ENCODE data around the gene ISOC1. TPM values are rescaled to one million over a fixed set of nuclear protein-coding genes. Genes with fewer than 3 reads are reported as not detected.

Gene ISOC1
- polyA plus RNA-seq (2013, experiment 1 of 2): 20.4 TPM
- 19.9 TPM for polyA plus RNA-seq (2013, experiment 2 of 2)

GRCh38 chr5:129094087-129094923 lies at the start of gene ISOC1:
Gene ISOC1, plus strand, starts transcription at chr5:129094749. Its CDS starts 18 bp downstream, at chr5:129094767.
- H2BK120ac ChIP-seq (ENCODE audit: low read depth, low read length): peak within 1 kb of the TSS; percentile 87
- H3K4ac ChIP-seq (ENCODE audit: low read length): no peak within 1 kb of the TSS
- peaks cover 4 to 11% of the 10 kb centered on the region in 2 donors for H3K4me1 ChIP-seq (ENCODE audit: control insufficient read depth in 2 of 2, insufficient read depth in 1 of 2, low read depth in 1 of 2, low read length in 2 of 2)
- peak within 1 kb of the TSS; percentile 72 for H2BK15ac ChIP-seq (ENCODE audit: low read length)
- peak within 1 kb of the TSS; percentile 69 for H3K4me2 ChIP-seq (ENCODE audit: insufficient read depth, low read length, poor library complexity, severe bottlenecking)
- peaks cover 0 to 3% of the 10 kb centered on the region in 2 donors for H3K36me3 ChIP-seq (replicated peaks in 1 of 2; ENCODE audit: control insufficient read depth in 2 of 2, insufficient read depth in 2 of 2, low read length in 2 of 2)
- peak within 1 kb of the TSS; percentile 63 for H3K27ac ChIP-seq (replicated peaks; ENCODE audit: low read length)
- H3K27me3 ChIP-seq (ENCODE audit: control insufficient read depth in 3 of 3, insufficient read depth in 3 of 3, low read depth in 1 of 3, low read length in 3 of 3): peaks cover 0 to 29% (median 0%) of the 10 kb centered on the region in 3 experiments
- no peak within 1 kb of the TSS for H4K8ac ChIP-seq (ENCODE audit: low read depth, low read length)
- H3K23ac ChIP-seq (ENCODE audit: low read depth, low read length, poor library complexity): peak within 1 kb of the TSS; percentile 98
- no CpG with 5 or more reads among the region's 87 CpGs for WGBS, 2 donors (ENCODE audit: extremely low coverage in 2 of 2, insufficient read length in 2 of 2, insufficient replicate concordance in 1 of 2)
- peak within 1 kb of the TSS; percentile 99 for H3K18ac ChIP-seq (ENCODE audit: low read length)
- H3K9me3 ChIP-seq (replicated peaks in 1 of 2; ENCODE audit: control insufficient read depth in 2 of 2, insufficient read depth in 1 of 2, low read depth in 1 of 2, low read length in 2 of 2): no peaks in the 10 kb centered on the region
- peak within 1 kb of the TSS; percentile 97 for H3K9ac ChIP-seq (ENCODE audit: low read depth, low read length, poor library complexity)
- H2BK5ac ChIP-seq (ENCODE audit: low read length): peak within 1 kb of the TSS; percentile 92
- DNase-seq (ENCODE audit: low spot score): peak; percentile 89
- peak within 1 kb of the TSS; percentile 97 for H3K14ac ChIP-seq (ENCODE audit: low read length)
- no peak within 1 kb of the TSS for H2AK5ac ChIP-seq (ENCODE audit: low read depth, low read length)
- peak within 1 kb of the TSS; percentile 100 for H3K4me3 ChIP-seq (ENCODE audit: low read length in 2 of 2)
- no peak within 1 kb of the TSS for H4K91ac ChIP-seq (ENCODE audit: low read depth, low read length, poor library complexity)
- H2AFZ ChIP-seq (ENCODE audit: low read length): peak within 1 kb of the TSS; percentile 96
- peaks cover 3% of the 10 kb centered on the region for H3K79me1 ChIP-seq (ENCODE audit: low read depth, low read length)
- H2BK12ac ChIP-seq (ENCODE audit: low read length): peak within 1 kb of the TSS; percentile 96

DNA sequence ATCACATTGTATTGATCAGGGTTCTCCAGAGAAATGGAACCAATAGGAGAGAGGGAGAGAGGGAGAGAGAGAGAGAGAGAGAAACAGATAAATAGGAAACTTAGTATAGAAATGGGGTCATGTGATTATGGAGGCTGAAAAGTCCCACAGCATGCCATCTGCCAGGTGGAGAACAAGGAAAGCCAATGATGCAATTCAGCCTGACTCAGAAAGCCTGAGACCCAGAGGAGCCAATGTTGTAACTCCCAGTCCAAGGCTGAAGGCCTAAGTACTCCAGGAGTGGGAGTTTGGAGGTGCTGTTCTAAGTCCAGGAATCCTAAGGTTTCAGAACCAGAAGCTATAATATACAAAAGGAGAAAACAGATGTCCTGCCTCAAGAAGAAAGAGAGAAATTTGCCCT lies 48.4 kb upstream of the ISOC1 start:
- no peak overlapping the region for H3K4ac ChIP-seq (ENCODE audit: low read length)
- H3K14ac ChIP-seq (ENCODE audit: low read length): no peak overlapping the region
- H3K79me1 ChIP-seq (ENCODE audit: low read depth, low read length): no peaks in the 10 kb centered on the region
- no peaks in the 10 kb centered on the region for H3K36me3 ChIP-seq (replicated peaks in 1 of 2; ENCODE audit: control insufficient read depth in 2 of 2, insufficient read depth in 2 of 2, low read length in 2 of 2)
- H2AK5ac ChIP-seq (ENCODE audit: low read depth, low read length): no peak overlapping the region
- H3K4me3 ChIP-seq (ENCODE audit: low read length in 2 of 2): no peak overlapping the region
- H3K9me3 ChIP-seq (replicated peaks in 1 of 2; ENCODE audit: control insufficient read depth in 2 of 2, insufficient read depth in 1 of 2, low read depth in 1 of 2, low read length in 2 of 2): no peaks in the 10 kb centered on the region
- no peak overlapping the region for H4K91ac ChIP-seq (ENCODE audit: low read depth, low read length, poor library complexity)
- no peaks in the 10 kb centered on the region for H3K4me1 ChIP-seq (ENCODE audit: control insufficient read depth in 2 of 2, insufficient read depth in 1 of 2, low read depth in 1 of 2, low read length in 2 of 2)
- no peak overlapping the region for H3K4me2 ChIP-seq (ENCODE audit: insufficient read depth, low read length, poor library complexity, severe bottlenecking)
- no peaks in the 10 kb centered on the region for H3K27me3 ChIP-seq (ENCODE audit: control insufficient read depth in 3 of 3, insufficient read depth in 3 of 3, low read depth in 1 of 3, low read length in 3 of 3)
- no peak overlapping the region for H4K8ac ChIP-seq (ENCODE audit: low read depth, low read length)
- H2BK15ac ChIP-seq (ENCODE audit: low read length): no peak overlapping the region
- no peak for DNase-seq (ENCODE audit: low spot score)
- H2BK5ac ChIP-seq (ENCODE audit: low read length): no peak overlapping the region
- no peak overlapping the region for H2BK12ac ChIP-seq (ENCODE audit: low read length)
- no peak overlapping the region for H2AFZ ChIP-seq (ENCODE audit: low read length)
- H3K9ac ChIP-seq (ENCODE audit: low read depth, low read length, poor library complexity): no peak overlapping the region
- H3K18ac ChIP-seq (ENCODE audit: low read length): no peak overlapping the region
- no peak overlapping the region for H3K27ac ChIP-seq (replicated peaks; ENCODE audit: low read length)
- H3K23ac ChIP-seq (ENCODE audit: low read depth, low read length, poor library complexity): no peak overlapping the region
- no peak overlapping the region for H2BK120ac ChIP-seq (ENCODE audit: low read depth, low read length)

- no peak overlapping the region for H3K18ac ChIP-seq (ENCODE audit: low read length)
- H3K4me2 ChIP-seq (ENCODE audit: insufficient read depth, low read length, poor library complexity, severe bottlenecking): no peak overlapping the region
- H4K91ac ChIP-seq (ENCODE audit: low read depth, low read length, poor library complexity): no peak overlapping the region
- no peak overlapping the region for H2AK5ac ChIP-seq (ENCODE audit: low read depth, low read length)
- no peak overlapping the region for H3K4ac ChIP-seq (ENCODE audit: low read length)
- H2BK15ac ChIP-seq (ENCODE audit: low read length): no peak overlapping the region
- H3K9ac ChIP-seq (ENCODE audit: low read depth, low read length, poor library complexity): no peak overlapping the region
- H2BK12ac ChIP-seq (ENCODE audit: low read length): no peak overlapping the region
- no peak overlapping the region for H2BK120ac ChIP-seq (ENCODE audit: low read depth, low read length)
- H2AFZ ChIP-seq (ENCODE audit: low read length): no peak overlapping the region
- no peak overlapping the region for H3K14ac ChIP-seq (ENCODE audit: low read length)
- H4K8ac ChIP-seq (ENCODE audit: low read depth, low read length): no peak overlapping the region
- H3K9me3 ChIP-seq (replicated peaks in 1 of 2; ENCODE audit: control insufficient read depth in 2 of 2, insufficient read depth in 1 of 2, low read depth in 1 of 2, low read length in 2 of 2): no peaks in the 10 kb centered on the region
- H3K27ac ChIP-seq (replicated peaks; ENCODE audit: low read length): no peak overlapping the region
- H3K79me1 ChIP-seq (ENCODE audit: low read depth, low read length): no peaks in the 10 kb centered on the region
- no peaks in the 10 kb centered on the region for H3K27me3 ChIP-seq (ENCODE audit: control insufficient read depth in 3 of 3, insufficient read depth in 3 of 3, low read depth in 1 of 3, low read length in 3 of 3)
- no peak overlapping the region for H3K4me3 ChIP-seq (ENCODE audit: low read length in 2 of 2)
- H3K23ac ChIP-seq (ENCODE audit: low read depth, low read length, poor library complexity): no peak overlapping the region
- no peaks in the 10 kb centered on the region for H3K36me3 ChIP-seq (replicated peaks in 1 of 2; ENCODE audit: control insufficient read depth in 2 of 2, insufficient read depth in 2 of 2, low read length in 2 of 2)
- DNase-seq (ENCODE audit: low spot score): no peak
- H2BK5ac ChIP-seq (ENCODE audit: low read length): no peak overlapping the region
- no peaks in the 10 kb centered on the region for H3K4me1 ChIP-seq (ENCODE audit: control insufficient read depth in 2 of 2, insufficient read depth in 1 of 2, low read depth in 1 of 2, low read length in 2 of 2)
- no CpG with 5 or more reads among the region's 2 CpGs for WGBS, 2 donors (ENCODE audit: extremely low coverage in 2 of 2, insufficient read length in 2 of 2, insufficient replicate concordance in 1 of 2)
Measured at GRCh38 chr5:129048509-129048908, 46.0 kb upstream of the ISOC1 start.

DNA sequence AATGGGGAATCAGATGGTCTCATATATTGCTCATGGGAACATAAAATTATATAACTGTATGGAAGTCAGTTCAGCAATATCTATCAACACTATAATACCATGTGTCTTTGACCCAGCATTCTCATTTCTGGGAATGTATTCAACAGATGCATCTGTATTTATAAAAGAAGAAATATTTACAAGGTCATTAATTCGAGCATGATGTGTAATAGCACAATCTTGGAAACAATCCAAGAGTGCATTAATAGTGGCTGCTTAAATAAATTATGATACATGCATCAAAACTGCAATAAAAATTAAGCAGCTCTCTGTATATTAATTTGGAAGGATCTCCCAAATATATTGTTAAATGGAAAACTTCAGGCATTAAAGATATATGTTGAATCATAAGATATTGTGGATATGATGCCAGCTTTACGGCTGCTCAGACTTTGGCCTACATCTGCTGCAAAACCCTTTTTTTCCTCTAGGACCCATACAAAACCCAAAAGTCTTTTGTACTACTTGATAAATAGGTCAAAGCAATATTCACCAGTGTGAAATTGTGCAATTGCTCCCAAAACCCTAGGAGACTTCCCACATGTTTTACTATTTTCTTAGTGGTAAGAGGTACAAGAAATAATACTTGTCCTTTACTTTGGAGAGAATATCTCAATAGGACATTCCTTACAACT lies 45.3 kb upstream of the ISOC1 start:
- Histone ChIP-seq H2BK15ac (ENCODE audit: low read length) (no peak overlapping the region), H2AK5ac (ENCODE audit: low read depth, low read length) (no peak overlapping the region), H3K14ac (ENCODE audit: low read length) (no peak overlapping the region), H3K4ac (ENCODE audit: low read length) (no peak overlapping the region), H3K23ac (ENCODE audit: low read depth, low read length, poor library complexity) (no peak overlapping the region), H2BK120ac (ENCODE audit: low read depth, low read length) (no peak overlapping the region), H3K4me1 (ENCODE audit: control insufficient read depth in 2 of 2, insufficient read depth in 1 of 2, low read depth in 1 of 2, low read length in 2 of 2) (no peaks in the 10 kb centered on the region), H3K36me3 (replicated peaks in 1 of 2; ENCODE audit: control insufficient read depth in 2 of 2, insufficient read depth in 2 of 2, low read length in 2 of 2) (no peaks in the 10 kb centered on the region), H2BK12ac (ENCODE audit: low read length) (no peak overlapping the region), H3K18ac (ENCODE audit: low read length) (no peak overlapping the region), H2BK5ac (ENCODE audit: low read length) (no peak overlapping the region), H2AFZ (ENCODE audit: low read length) (no peak overlapping the region), H3K27me3 (ENCODE audit: control insufficient read depth in 3 of 3, insufficient read depth in 3 of 3, low read depth in 1 of 3, low read length in 3 of 3) (no peaks in the 10 kb centered on the region), H3K9ac (ENCODE audit: low read depth, low read length, poor library complexity) (no peak overlapping the region), H4K91ac (ENCODE audit: low read depth, low read length, poor library complexity) (no peak overlapping the region), H3K79me1 (ENCODE audit: low read depth, low read length) (no peaks in the 10 kb centered on the region), H3K4me3 (ENCODE audit: low read length in 2 of 2) (no peak overlapping the region), H3K4me2 (ENCODE audit: insufficient read depth, low read length, poor library complexity, severe bottlenecking) (no peak overlapping the region), H3K9me3 (replicated peaks in 1 of 2; ENCODE audit: control insufficient read depth in 2 of 2, insufficient read depth in 1 of 2, low read depth in 1 of 2, low read length in 2 of 2) (no peaks in the 10 kb centered on the region), H3K27ac (replicated peaks; ENCODE audit: low read length) (no peak overlapping the region), H4K8ac (ENCODE audit: low read depth, low read length) (no peak overlapping the region)
- no CpG with 5 or more reads among the region's 2 CpGs for WGBS, 2 donors (ENCODE audit: extremely low coverage in 2 of 2, insufficient read length in 2 of 2, insufficient replicate concordance in 1 of 2)
- DNase-seq (ENCODE audit: low spot score): no peak

Measured in neuronal stem cell (in vitro differentiated cells).